NCI-H510A (cell line): ENCODE data around the gene RALB.

ENCODE experiments used
- DNase-seq: peaks from one replicate; lab custom pipeline; 2025; lab: John Stamatoyannopoulos, UW

RALB gene

GRCh38 chr2:120338015-120338414 lies 85.4 kb downstream of the RALB start:
- no peak for DNase-seq

GRCh38 chr2:120341977-120342376 lies 89.3 kb downstream of the RALB start:
- no peak for DNase-seq

- no peak for DNase-seq
Measured at GRCh38 chr2:120342446-120342845, 89.8 kb downstream of the RALB start.

- no peak for DNase-seq
Measured at GRCh38 chr2:120343100-120343432, 90.4 kb downstream of the RALB start.

- DNase-seq, result peak; percentile 67
Measured at GRCh38 chr2:120343433-120344105, 90.9 kb downstream of the RALB start.
